ENCODE results near the gene CDH11. TPM values are rescaled to one million over a fixed set of nuclear protein-coding genes. Genes with fewer than 3 reads are reported as not detected.

Gene CDH11
- total RNA-seq, 4 donors from 2014 or later = 4.0 to 14.2 (median 8.6) TPM

DNA sequence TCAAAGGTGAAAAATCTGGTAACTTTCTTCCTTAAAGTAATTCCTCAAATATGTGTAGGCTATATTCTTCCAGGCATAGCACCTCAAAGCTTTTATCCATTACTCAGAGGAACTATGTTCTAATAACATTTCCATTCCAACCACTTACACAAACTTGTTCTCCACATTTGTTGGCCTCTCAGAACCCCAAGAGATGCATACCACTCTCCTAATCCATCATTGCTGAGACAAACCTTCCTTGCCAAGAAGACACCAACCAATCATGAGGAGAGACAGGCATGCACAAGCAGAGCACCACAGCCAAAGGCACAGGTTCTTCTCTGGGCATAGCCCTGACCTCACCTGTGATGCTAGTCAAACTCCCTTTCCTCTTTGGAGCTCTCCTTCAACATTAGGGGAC, 20.9 kb downstream of the CDH11 start:
- no peaks in the 10 kb centered on the region for H3K9me3 ChIP-seq
- H3K27ac ChIP-seq = no peak overlapping the region
- H3K4me3 ChIP-seq = no peak overlapping the region
- H3K36me3 ChIP-seq = no peaks in the 10 kb centered on the region
- DNase-seq (no peak), ATAC-seq (no peak)
- TF ChIP-seq POLR2A (IDR thresholded peaks at IDR 0.05) (no peak), CTCF (IDR thresholded peaks at IDR 0.05 in 4 of 5, conservative IDR thresholded peaks at IDR 0.05 in 1 of 5) (no peak)
- intact Hi-C loops (cut with DNase I; ENCODE audit: low total_unique reads) (no loop called here), in situ Hi-C loops (cut with MboI; ENCODE audit: low sequenced_read_pairs in 4 of 4) (loop anchor here in 1 of 4 donors (25.0 kb wide), 2 partner anchors 1014 to 1639 kb away; no protein-coding TSS in a partner anchor)
- H3K27me3 ChIP-seq = no peaks in the 10 kb centered on the region
- H3K4me1 ChIP-seq = no peaks in the 10 kb centered on the region

GRCh38 chr16:65099607-65100006, 22.3 kb downstream of the CDH11 start:
- in situ Hi-C loops (cut with MboI; ENCODE audit: low sequenced_read_pairs in 4 of 4) = loop anchor here in 2 of 4 donors (25.0 kb wide), 3 partner anchors 938 to 1637 kb away; no protein-coding TSS in a partner anchor

GRCh38 chr16:65098916-65099315, 22.9 kb downstream of the CDH11 start:
- intact Hi-C loops (cut with DNase I; ENCODE audit: low total_unique reads) = no loop called here
- no peaks in the 10 kb centered on the region for H3K4me1 ChIP-seq
- H3K9me3 ChIP-seq = no peaks in the 10 kb centered on the region
- no peaks in the 10 kb centered on the region for H3K27me3 ChIP-seq
- in situ Hi-C loops (cut with MboI; ENCODE audit: low sequenced_read_pairs in 4 of 4) = loop anchor here in 1 of 4 donors (25.0 kb wide), 1 partner anchor 938 kb away; no protein-coding TSS in a partner anchor
- no peak for ATAC-seq
- no peak for DNase-seq
- no peaks in the 10 kb centered on the region for H3K36me3 ChIP-seq
- no peak overlapping the region for H3K4me3 ChIP-seq
- TF ChIP-seq POLR2A (IDR thresholded peaks at IDR 0.05) = no peak
- H3K27ac ChIP-seq = no peak overlapping the region

More at GRCh38 chr16:65099607-65100006, 22.3 kb downstream of the CDH11 start:
- H3K36me3 ChIP-seq = no peaks in the 10 kb centered on the region
- no peaks in the 10 kb centered on the region for H3K4me1 ChIP-seq
- ATAC-seq (no peak), DNase-seq (no peak)
- no peak overlapping the region for H3K4me3 ChIP-seq
- TF ChIP-seq CTCF (IDR thresholded peaks at IDR 0.05 in 4 of 5, conservative IDR thresholded peaks at IDR 0.05 in 1 of 5) (no peak), POLR2A (IDR thresholded peaks at IDR 0.05) (no peak)
- H3K27ac ChIP-seq = no peak overlapping the region
- intact Hi-C loops (cut with DNase I; ENCODE audit: low total_unique reads) = no loop called here
- H3K27me3 ChIP-seq = no peaks in the 10 kb centered on the region
- no peaks in the 10 kb centered on the region for H3K9me3 ChIP-seq

- intact Hi-C loops (cut with DNase I; ENCODE audit: low total_unique reads) (no loop called here), in situ Hi-C loops (cut with MboI; ENCODE audit: low sequenced_read_pairs in 4 of 4) (loop anchor here in 1 of 4 donors (25.0 kb wide), 1 partner anchor 940 kb away; no protein-coding TSS in a partner anchor)
- Histone ChIP-seq H3K36me3 (no peaks in the 10 kb centered on the region), H3K9me3 (no peaks in the 10 kb centered on the region), H3K4me3 (no peak overlapping the region), H3K27ac (no peak overlapping the region), H3K4me1 (no peaks in the 10 kb centered on the region), H3K27me3 (no peaks in the 10 kb centered on the region)
- no peak for DNase-seq
- ATAC-seq = no peak
- no peak for TF ChIP-seq CTCF (IDR thresholded peaks at IDR 0.05 in 4 of 5, conservative IDR thresholded peaks at IDR 0.05 in 1 of 5)
- TF ChIP-seq POLR2A (IDR thresholded peaks at IDR 0.05) = no peak
Measured at GRCh38 chr16:65097296-65097695, 24.6 kb downstream of the CDH11 start.

- no peaks in the 10 kb centered on the region for H3K4me1 ChIP-seq
- DNase-seq = no peak
- no peak overlapping the region for H3K27ac ChIP-seq
- H3K27me3 ChIP-seq = no peaks in the 10 kb centered on the region
- no peak for ATAC-seq
- no peak overlapping the region for H3K4me3 ChIP-seq
- H3K36me3 ChIP-seq = no peaks in the 10 kb centered on the region
- intact Hi-C loops (cut with DNase I; ENCODE audit: low total_unique reads) (no loop called here), in situ Hi-C loops (cut with MboI; ENCODE audit: low sequenced_read_pairs in 4 of 4) (loop anchor here in 1 of 4 donors (25.0 kb wide), 1 partner anchor 941 kb away; no protein-coding TSS in a partner anchor)
- H3K9me3 ChIP-seq = no peaks in the 10 kb centered on the region
- TF ChIP-seq POLR2A (IDR thresholded peaks at IDR 0.05) (no peak), CTCF (IDR thresholded peaks at IDR 0.05 in 4 of 5, conservative IDR thresholded peaks at IDR 0.05 in 1 of 5) (no peak)
Measured at GRCh38 chr16:65095906-65096305, 26.0 kb downstream of the CDH11 start.

Data from gastrocnemius medialis (tissue), 4 donors.